OCI-LY7 (cell line): Measurements from ENCODE around the gene PPM1H. TPM values are rescaled to one million over a fixed set of nuclear protein-coding genes. Genes with fewer than 3 reads are reported as not detected.

Experiments
- BruUV-seq: library from RNA; stranded (reverse); fragments of 400-500 nt; replicated peaks from 2 replicates; lab custom pipeline; 2021; lab: Mats Ljungman, UMichigan
- CTCF ChIA-PET: fragments of 300-600 bp; sonication (Branson Sonifier 250); formaldehyde crosslinking; loops from one replicate; lab custom pipeline; 2022; ENCODE audit warnings: antibody characterized with exemption; ENCODE audit not compliant: unreplicated experiment; lab: Charles Lee
- POLR2A ChIA-PET: fragments of 300-600 bp; sonication (Branson Sonifier 250); formaldehyde crosslinking; loops from one replicate; lab custom pipeline; 2022; ENCODE audit warnings: antibody characterized with exemption; lab: Charles Lee
- DNase-seq: peaks from one replicate; pipeline ENCODE4 v3.0.0-alpha.2; 2015; ENCODE audit warnings: low spot score
- H2AFZ ChIP-seq: fragments of 200-600 bp; sonication (generic), shearing (Covaris generic); 2 replicates; pipeline ENCODE4 v1.6.1; 2014; ENCODE audit warnings: mild to moderate bottlenecking, antibody characterized with exemption, low read length, moderate library complexity
- H3K27ac ChIP-seq: fragments of 200-600 bp; sonication (generic); 2 replicates; pipeline ENCODE4 v1.5.1; 2014; ENCODE audit warnings: mixed run types, low read depth, mild to moderate bottlenecking, moderate library complexity, low read length, inconsistent platforms; ENCODE audit not compliant: poor library complexity, severe bottlenecking
- H3K36me3 ChIP-seq: fragments of 200-600 bp; sonication (generic); 2 replicates; pipeline ENCODE4 v1.6.1; 2014; ENCODE audit warnings: mild to moderate bottlenecking, antibody characterized with exemption, low read length, moderate library complexity, mixed read lengths; ENCODE audit not compliant: insufficient read depth
- H3K4me1 ChIP-seq: fragments of 200-600 bp; sonication (generic); 2 replicates; pipeline ENCODE4 v1.5.1; 2014; ENCODE audit warnings: mild to moderate bottlenecking, low read length; ENCODE audit not compliant: insufficient read depth, poor library complexity, severe bottlenecking
- H3K4me2 ChIP-seq: fragments of 200-600 bp; sonication (generic); 2 replicates; pipeline ENCODE4 v1.6.1; 2014; ENCODE audit warnings: mild to moderate bottlenecking, low read length
- H3K4me3 ChIP-seq: fragments of 200-600 bp; sonication (generic); 2 replicates; pipeline ENCODE4 v1.5.1; 2014; ENCODE audit warnings: mild to moderate bottlenecking, low read depth, low read length; ENCODE audit not compliant: poor library complexity, severe bottlenecking
- H3K79me2 ChIP-seq: fragments of 200-600 bp; sonication (generic); 2 replicates; pipeline ENCODE4 v1.6.1; 2016; ENCODE audit warnings: low read depth, mild to moderate bottlenecking, low read length, moderate library complexity, mixed read lengths; ENCODE audit not compliant: insufficient read depth
- H3K9me2 ChIP-seq: fragments of 200-600 bp; sonication (generic); 2 replicates; pipeline ENCODE4 v1.6.1; 2016; ENCODE audit warnings: mild to moderate bottlenecking, low read length, mixed read lengths; ENCODE audit not compliant: insufficient read depth
- H3K9me3 ChIP-seq: fragments of 200-600 bp; sonication (generic); 2 replicates; pipeline ENCODE4 v1.6.1; 2014; ENCODE audit warnings: mild to moderate bottlenecking, mixed run types, low read length, mixed read lengths
- H4K20me1 ChIP-seq: fragments of 200-600 bp; sonication (generic); 2 replicates; pipeline ENCODE4 v1.6.1; 2014; ENCODE audit warnings: mild to moderate bottlenecking, antibody characterized with exemption, low read length, moderate library complexity, mixed read lengths; ENCODE audit not compliant: insufficient read depth
- EZH2phosphoT487 ChIP-seq: fragments of 200-600 bp; sonication (generic); IDR thresholded peaks from 2 replicates; pipeline ENCODE4 v1.6.1; 2018; ENCODE audit warnings: low read depth, borderline replicate concordance, mild to moderate bottlenecking, mixed run types, antibody characterized with exemption, low read length, moderate library complexity, mixed read lengths
- intact Hi-C: fragments of 100-400 bp; cut with micrococcal nuclease; formaldehyde crosslinking; loops from one replicate; pipeline ENCODE4 v1.10.0; 2022; ENCODE audit not compliant: unreplicated experiment
- total RNA-seq, 2 experiments: library from RNA; depleted of rRNA in 1 of 2; stranded (reverse); fragments of >200 nt in 1 of 2; shearing (Covaris generic) in 1 of 2; gene quantifications; 2 replicates each; pipeline ENCODE4 v1.2.3, GENCODE V29; 2014 to 2022
- TF ChIP-seq, protein P1 (sequence below): fragments of 200-600 bp; sonication (generic); conservative IDR thresholded peaks from 2 replicates; pipeline ENCODE4 v1.5.1; 2014; ENCODE audit warnings: mild to moderate bottlenecking, antibody characterized with exemption, low read length, moderate library complexity, mixed read lengths

Gene PPM1H
- total RNA-seq, 2 experiments from 2014 or later = 2.0 to 3.4 TPM

DNA sequence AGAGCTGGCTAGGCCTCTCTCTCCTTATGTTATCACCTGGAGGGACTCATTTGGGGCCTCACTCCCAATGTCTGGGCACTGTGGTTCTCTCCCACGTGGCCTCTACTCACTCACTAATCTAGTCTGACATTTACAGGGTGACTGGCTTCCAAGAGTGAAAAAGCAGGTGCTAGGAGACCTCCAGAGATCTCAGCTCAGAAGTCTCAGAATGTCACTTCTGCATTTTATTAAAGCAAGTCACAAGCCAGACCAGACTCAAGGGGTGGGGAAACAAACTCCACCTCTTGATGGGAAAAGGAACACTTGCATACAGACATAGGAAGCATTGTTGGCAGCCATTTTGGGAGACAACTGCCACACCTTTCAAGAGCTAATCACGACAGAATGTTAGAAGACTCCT lies 292.5 kb downstream of the PPM1H start:
- intact Hi-C loops = no loop called here
- no peak for DNase-seq
- no peak overlapping the region for H3K4me3 ChIP-seq
- H3K27ac ChIP-seq = no peak overlapping the region
- CTCF ChIA-PET = no interaction called here
- POLR2A ChIA-PET = interaction anchor here (0.7 kb wide), 3 partner anchors 36 to 535 kb away, joined by 3 to 4 read pairs (median 4); no protein-coding TSS in a partner anchor
- no peaks in the 10 kb centered on the region for H3K9me2 ChIP-seq
- TF ChIP-seq, protein P1, sequence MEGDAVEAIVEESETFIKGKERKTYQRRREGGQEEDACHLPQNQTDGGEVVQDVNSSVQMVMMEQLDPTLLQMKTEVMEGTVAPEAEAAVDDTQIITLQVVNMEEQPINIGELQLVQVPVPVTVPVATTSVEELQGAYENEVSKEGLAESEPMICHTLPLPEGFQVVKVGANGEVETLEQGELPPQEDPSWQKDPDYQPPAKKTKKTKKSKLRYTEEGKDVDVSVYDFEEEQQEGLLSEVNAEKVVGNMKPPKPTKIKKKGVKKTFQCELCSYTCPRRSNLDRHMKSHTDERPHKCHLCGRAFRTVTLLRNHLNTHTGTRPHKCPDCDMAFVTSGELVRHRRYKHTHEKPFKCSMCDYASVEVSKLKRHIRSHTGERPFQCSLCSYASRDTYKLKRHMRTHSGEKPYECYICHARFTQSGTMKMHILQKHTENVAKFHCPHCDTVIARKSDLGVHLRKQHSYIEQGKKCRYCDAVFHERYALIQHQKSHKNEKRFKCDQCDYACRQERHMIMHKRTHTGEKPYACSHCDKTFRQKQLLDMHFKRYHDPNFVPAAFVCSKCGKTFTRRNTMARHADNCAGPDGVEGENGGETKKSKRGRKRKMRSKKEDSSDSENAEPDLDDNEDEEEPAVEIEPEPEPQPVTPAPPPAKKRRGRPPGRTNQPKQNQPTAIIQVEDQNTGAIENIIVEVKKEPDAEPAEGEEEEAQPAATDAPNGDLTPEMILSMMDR = no peak
- TF ChIP-seq EZH2phosphoT487 = no peak
- no peaks in the 10 kb centered on the region for H3K9me3 ChIP-seq
- no peak overlapping the region for H2AFZ ChIP-seq
- no peaks in the 10 kb centered on the region for H3K79me2 ChIP-seq
- no TSS peak for BruUV-seq
- no peaks in the 10 kb centered on the region for H3K36me3 ChIP-seq
- no peaks in the 10 kb centered on the region for H3K4me1 ChIP-seq
- no peak overlapping the region for H3K4me2 ChIP-seq
- no peaks in the 10 kb centered on the region for H4K20me1 ChIP-seq

DNA sequence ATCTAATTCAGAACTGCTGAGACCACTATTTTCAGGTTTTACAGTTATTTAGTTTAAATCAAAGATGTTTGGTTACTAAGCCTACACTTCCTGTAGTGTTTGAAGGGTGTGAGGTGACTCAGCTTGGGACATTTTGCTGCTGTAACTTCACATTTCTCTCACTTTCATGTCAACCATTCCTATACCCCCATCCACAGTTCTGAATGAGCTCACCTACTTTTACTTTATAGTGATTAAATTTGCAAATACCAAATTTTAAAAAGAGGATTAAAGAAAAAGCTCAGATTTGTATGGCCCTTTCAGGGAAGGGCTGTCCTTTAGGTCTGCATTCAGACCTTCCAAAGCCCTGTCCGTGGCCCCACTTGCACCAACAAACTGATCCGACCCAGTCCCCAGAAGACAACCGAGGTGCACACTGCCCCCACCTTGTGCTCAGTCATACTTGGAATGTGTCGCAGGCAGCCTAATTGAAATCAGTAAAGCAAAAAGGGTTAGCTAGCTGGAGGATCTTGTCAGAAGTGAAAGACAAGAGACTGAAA lies 294.0 kb downstream of the PPM1H start:
- H3K79me2 ChIP-seq = no peaks in the 10 kb centered on the region
- no peaks in the 10 kb centered on the region for H3K9me3 ChIP-seq
- TF ChIP-seq, protein P1 = no peak
- no peak for TF ChIP-seq EZH2phosphoT487
- no peaks in the 10 kb centered on the region for H3K4me1 ChIP-seq
- no peak overlapping the region for H3K4me3 ChIP-seq
- no peak overlapping the region for H3K27ac ChIP-seq
- DNase-seq = no peak
- no TSS peak for BruUV-seq
- intact Hi-C loops = no loop called here
- no peak overlapping the region for H3K4me2 ChIP-seq
- H3K9me2 ChIP-seq = no peaks in the 10 kb centered on the region
- H2AFZ ChIP-seq = no peak overlapping the region; the same call in 1 of the 2 replicates
- ChIA-PET POLR2A (interaction anchor here (0.6 kb wide), 3 partner anchors 10 to 257 kb away, joined by 3 to 4 read pairs (median 4); no protein-coding TSS in a partner anchor), CTCF (no interaction called here)
- H3K36me3 ChIP-seq = no peaks in the 10 kb centered on the region
- H4K20me1 ChIP-seq = no peaks in the 10 kb centered on the region

DNA sequence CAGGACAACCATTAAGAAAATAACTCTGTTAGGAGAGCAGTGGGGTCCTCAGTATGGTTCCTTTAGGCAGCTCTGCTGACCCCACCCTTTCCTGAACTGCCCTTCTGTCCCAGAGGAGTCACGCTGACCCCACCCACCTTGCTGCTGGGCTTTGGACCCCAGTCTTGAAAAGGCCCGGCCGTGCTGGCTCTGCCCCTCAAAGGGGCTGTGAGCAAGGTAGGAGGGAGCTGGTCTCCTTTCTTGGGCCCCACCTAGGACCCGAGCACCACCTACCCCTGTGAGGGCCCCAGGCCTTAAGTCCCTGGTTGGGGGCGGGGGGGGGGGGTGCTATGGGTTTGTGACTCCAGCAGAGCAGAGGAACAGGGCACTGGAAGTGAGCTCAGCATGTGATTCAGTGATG lies 297.3 kb downstream of the PPM1H start:
- CTCF ChIA-PET = no interaction called here
- no peak for DNase-seq
- Histone ChIP-seq H3K79me2 (no peaks in the 10 kb centered on the region), H3K27ac (no peak overlapping the region), H3K36me3 (no peaks in the 10 kb centered on the region), H3K4me1 (no peaks in the 10 kb centered on the region), H3K9me2 (no peaks in the 10 kb centered on the region), H3K4me3 (no peak overlapping the region), H4K20me1 (no peaks in the 10 kb centered on the region), H3K9me3 (no peaks in the 10 kb centered on the region), H2AFZ (no peak overlapping the region), H3K4me2 (no peak overlapping the region)
- intact Hi-C loops = no loop called here
- no peak for TF ChIP-seq EZH2phosphoT487
- TF ChIP-seq, protein P1 = no peak
- POLR2A ChIA-PET = interaction anchor here (0.6 to 0.9 kb wide), 2 partner anchors 13 to 1762 kb away, joined by 3 read pairs; no protein-coding TSS in a partner anchor
- no TSS peak for BruUV-seq
